ENCODE results near the gene CLTCL1.
"Not testable (repeated sequence)": the region's sequence is repeated elsewhere in the genome, so short reads cannot be mapped to it uniquely, and the experiment has no call there.

Gene CLTCL1

GRCh38 chr22:19167106-19167869 lies 124.2 kb downstream of the CLTCL1 start:
- no peaks in the 10 kb centered on the region for H3K9me3 Mint-ChIP-seq
- peaks cover 2% of the 10 kb centered on the region for H3K36me3 Mint-ChIP-seq (ENCODE audit: low read depth)
- peaks cover 15% of the 10 kb centered on the region for H3K4me1 Mint-ChIP-seq
- DNase-seq (no peak), ATAC-seq (no peak)
- H3K4me3 Mint-ChIP-seq = no peak overlapping the region
- peaks cover 39% of the 10 kb centered on the region for H3K27me3 Mint-ChIP-seq
- H3K27ac Mint-ChIP-seq = no peak overlapping the region

- Mint-ChIP-seq H3K27ac (no peak overlapping the region), H3K4me3 (no peak overlapping the region), H3K36me3 (ENCODE audit: low read depth) (no peaks in the 10 kb centered on the region), H3K27me3 (peaks cover 39% of the 10 kb centered on the region), H3K9me3 (no peaks in the 10 kb centered on the region), H3K4me1 (peaks cover 13% of the 10 kb centered on the region)
- ATAC-seq (no peak), DNase-seq (no peak)
These were observed 125.1 kb downstream of the CLTCL1 start for GRCh38 chr22:19166421-19166820.

- Mint-ChIP-seq H3K9me3 (no peaks in the 10 kb centered on the region), H3K4me3 (no peak overlapping the region), H3K4me1 (peaks cover 3% of the 10 kb centered on the region), H3K27me3 (peaks cover 32% of the 10 kb centered on the region), H3K27ac (no peak overlapping the region), H3K36me3 (ENCODE audit: low read depth) (no peaks in the 10 kb centered on the region)
- ATAC-seq (no peak), DNase-seq (no peak)
These were observed 127.1 kb downstream of the CLTCL1 start for GRCh38 chr22:19164425-19164824.

GRCh38 chr22:19158649-19159048 lies 132.9 kb downstream of the CLTCL1 start:
- not testable (repeated sequence) for H3K4me3 Mint-ChIP-seq; DNase-seq; H3K36me3 Mint-ChIP-seq (ENCODE audit: low read depth); H3K27ac Mint-ChIP-seq; H3K27me3 Mint-ChIP-seq; ATAC-seq; H3K4me1 Mint-ChIP-seq; H3K9me3 Mint-ChIP-seq

- H3K4me1 Mint-ChIP-seq; H3K27ac Mint-ChIP-seq; H3K36me3 Mint-ChIP-seq (ENCODE audit: low read depth); H3K4me3 Mint-ChIP-seq; DNase-seq; H3K9me3 Mint-ChIP-seq; ATAC-seq: not testable (repeated sequence)
- H3K27me3 Mint-ChIP-seq = peaks cover 31% of the 10 kb centered on the region
These were observed 135.4 kb downstream of the CLTCL1 start for GRCh38 chr22:19156109-19156508.

GRCh38 chr22:19152942-19153883 lies 138.3 kb downstream of the CLTCL1 start:
- DNase-seq (no peak), ATAC-seq (no peak)
- Mint-ChIP-seq H3K27me3 (peaks cover 42% of the 10 kb centered on the region), H3K27ac (no peak overlapping the region), H3K4me1 (peaks cover 7% of the 10 kb centered on the region), H3K36me3 (ENCODE audit: low read depth) (no peaks in the 10 kb centered on the region), H3K4me3 (no peak overlapping the region), H3K9me3 (no peaks in the 10 kb centered on the region)

GRCh38 chr22:19151329-19152191 lies 140.0 kb downstream of the CLTCL1 start:
- Mint-ChIP-seq H3K27ac (no peak overlapping the region), H3K9me3 (no peaks in the 10 kb centered on the region), H3K36me3 (ENCODE audit: low read depth) (no peaks in the 10 kb centered on the region)

GRCh38 chr22:19150482-19151328 lies 140.8 kb downstream of the CLTCL1 start:
- peaks cover 55% of the 10 kb centered on the region for H3K27me3 Mint-ChIP-seq
- H3K4me1 Mint-ChIP-seq = peaks cover 7% of the 10 kb centered on the region
- H3K9me3 Mint-ChIP-seq = no peaks in the 10 kb centered on the region
- no peaks in the 10 kb centered on the region for H3K36me3 Mint-ChIP-seq (ENCODE audit: low read depth)
- H3K4me3 Mint-ChIP-seq = no peak overlapping the region
- no peak overlapping the region for H3K27ac Mint-ChIP-seq
- no peak for ATAC-seq
- no peak for DNase-seq

More at GRCh38 chr22:19151329-19152191, 140.0 kb downstream of the CLTCL1 start:
- ATAC-seq (no peak), DNase-seq (no peak)
- Mint-ChIP-seq H3K4me1 (peaks cover 7% of the 10 kb centered on the region), H3K27me3 (peaks cover 55% of the 10 kb centered on the region), H3K4me3 (no peak overlapping the region)

GRCh38 chr22:19149991-19150390 lies 141.5 kb downstream of the CLTCL1 start, which contains the start of gene GSC2:
GSC2 (minus strand) TSS chr22:19150292; CDS start chr22:19150283, 9 bp downstream.
- no peak within 1 kb of the TSS for H3K4me3 Mint-ChIP-seq
- peaks cover 54% of the 10 kb centered on the region for H3K27me3 Mint-ChIP-seq
- DNase-seq (no peak), ATAC-seq (no peak)
- H3K27ac Mint-ChIP-seq = no peak within 1 kb of the TSS
- H3K4me1 Mint-ChIP-seq = peaks cover 7% of the 10 kb centered on the region
- H3K36me3 Mint-ChIP-seq (ENCODE audit: low read depth) = no peaks in the 10 kb centered on the region
- no peaks in the 10 kb centered on the region for H3K9me3 Mint-ChIP-seq

GRCh38 chr22:19149047-19149883 lies 142.3 kb downstream of the CLTCL1 start:
- no peaks in the 10 kb centered on the region for H3K36me3 Mint-ChIP-seq (ENCODE audit: low read depth)
- H3K9me3 Mint-ChIP-seq = no peaks in the 10 kb centered on the region
- ATAC-seq (no peak), DNase-seq (no peak)
- no peak overlapping the region for H3K4me3 Mint-ChIP-seq
- no peak overlapping the region for H3K27ac Mint-ChIP-seq
- H3K27me3 Mint-ChIP-seq = peaks cover 49% of the 10 kb centered on the region
- peaks cover 12% of the 10 kb centered on the region for H3K4me1 Mint-ChIP-seq

GRCh38 chr22:19148417-19149046 lies 143.0 kb downstream of the CLTCL1 start:
- peaks cover 18% of the 10 kb centered on the region for H3K4me1 Mint-ChIP-seq
- peaks cover 45% of the 10 kb centered on the region for H3K27me3 Mint-ChIP-seq
- DNase-seq (no peak), ATAC-seq (no peak)
- H3K9me3 Mint-ChIP-seq = no peaks in the 10 kb centered on the region
- H3K27ac Mint-ChIP-seq = no peak overlapping the region
- no peak overlapping the region for H3K4me3 Mint-ChIP-seq
- peaks cover 2% of the 10 kb centered on the region for H3K36me3 Mint-ChIP-seq (ENCODE audit: low read depth)

- Mint-ChIP-seq H3K9me3 (no peaks in the 10 kb centered on the region), H3K27ac (no peak overlapping the region), H3K27me3 (peaks cover 36% of the 10 kb centered on the region), H3K36me3 (ENCODE audit: low read depth) (peaks cover 2% of the 10 kb centered on the region), H3K4me1 (peaks cover 23% of the 10 kb centered on the region), H3K4me3 (no peak overlapping the region)
- DNase-seq (no peak), ATAC-seq (no peak)
These were observed 144.2 kb downstream of the CLTCL1 start for GRCh38 chr22:19147195-19147780.
